T-cell (primary cell): ENCODE results near the gene CTDSP1. TPM values are rescaled to one million over a fixed set of nuclear protein-coding genes. Genes with fewer than 3 reads are reported as not detected.

Experiments
- ATAC-seq, 4 experiments: fragments of 200-7000 bp in 3 of 4; fragments of 150-1000 bp in 1 of 4; cut with Tn5 transposase; replicated peaks in 1 of 4; 1 replicate in 3 of 4; 2 replicates in 1 of 4; pipeline ENCODE4 v1.10.0; 2021; ENCODE audit warnings: moderate library complexity in 3 of 4, mild to moderate bottlenecking in 2 of 4, moderate number of reproducible peaks in 1 of 4
- CTCF ChIA-PET, 2 donors: fragments of 300-600 bp; sonication (Branson Sonifier 250); formaldehyde crosslinking; loops; one replicate each; lab custom pipeline; 2022; ENCODE audit warnings: antibody characterized with exemption in 2 of 2; lab: Charles Lee
- POLR2A ChIA-PET, 2 donors: fragments of 300-600 bp; sonication (Branson Sonifier 250); formaldehyde crosslinking; loops; one replicate each; lab custom pipeline; 2022; ENCODE audit warnings: antibody characterized with exemption in 2 of 2; lab: Charles Lee
- DNase-seq, 35 experiments: peaks; one replicate each; pipeline versions ENCODE4 v3.0.0 to v3.0.0-alpha.2; 2013 to 2023
- H3K27ac ChIP-seq: one replicate; pipeline ENCODE4 v1.5.1; 2013; ENCODE audit warnings: low read length
- H3K27me3 ChIP-seq, 2 experiments: replicated peaks in 1 of 2; 1 replicate in 1 of 2; 2 replicates in 1 of 2; pipeline versions ENCODE4 v1.6.1 to v1.7.0; 2013; ENCODE audit warnings: low read length in 1 of 2, mixed read lengths in 1 of 2; ENCODE audit not compliant: control insufficient read depth in 2 of 2, insufficient read depth in 2 of 2; ENCODE audit errors: extremely low read depth in 1 of 2
- H3K36me3 ChIP-seq, 2 donors: 1 replicate in 1 of 2; 2 replicates in 1 of 2; pipeline versions ENCODE4 v1.6.1 to v1.7.0; 2013; ENCODE audit warnings: low read length in 1 of 2; ENCODE audit not compliant: control insufficient read depth in 2 of 2, insufficient read depth in 1 of 2; ENCODE audit errors: extremely low read depth in 1 of 2
- H3K4me1 ChIP-seq, 2 experiments: 1 replicate in 1 of 2; 2 replicates in 1 of 2; pipeline versions ENCODE4 v1.6.1 to v1.7.0; 2013; ENCODE audit warnings: low read length in 2 of 2, mixed read lengths in 1 of 2; ENCODE audit not compliant: insufficient read depth in 2 of 2, control insufficient read depth in 1 of 2; ENCODE audit errors: extremely low read depth in 1 of 2
- H3K4me3 ChIP-seq, 2 donors: 1 replicate in 1 of 2; 2 replicates in 1 of 2; pipeline versions ENCODE4 v1.5.1 to v1.7.0; 2013; ENCODE audit warnings: mild to moderate bottlenecking in 2 of 2, low read length in 1 of 2, moderate library complexity in 1 of 2; ENCODE audit not compliant: control insufficient read depth in 1 of 2; ENCODE audit errors: extremely low read depth in 1 of 2
- H3K9me3 ChIP-seq: 2 replicates; pipeline ENCODE4 v1.7.0; 2013
- H3K27ac Mint-ChIP-seq, 2 donors: one replicate each; pipeline ENCODE4 v1.8.0; 2020 to 2021; ENCODE audit warnings: mild to moderate bottlenecking in 2 of 2, mixed read lengths in 2 of 2
- H3K27me3 Mint-ChIP-seq, 2 donors: one replicate each; pipeline ENCODE4 v1.8.0; 2021 to 2022; ENCODE audit warnings: mixed read lengths in 2 of 2
- H3K36me3 Mint-ChIP-seq: one replicate; pipeline ENCODE4 v1.8.0; 2021; ENCODE audit warnings: mixed read lengths
- H3K4me1 Mint-ChIP-seq, 3 donors: one replicate each; pipeline ENCODE4 v1.8.0; 2020 to 2022; ENCODE audit warnings: mixed read lengths in 3 of 3, mild to moderate bottlenecking in 1 of 3
- H3K4me3 Mint-ChIP-seq, 3 donors: one replicate each; pipeline ENCODE4 v1.8.0; 2020 to 2022; ENCODE audit warnings: mild to moderate bottlenecking in 3 of 3, mixed read lengths in 3 of 3, moderate library complexity in 3 of 3
- H3K9me3 Mint-ChIP-seq, 3 donors: one replicate each; pipeline ENCODE4 v1.8.0; 2020 to 2022; ENCODE audit warnings: mixed read lengths in 3 of 3
- whole genome bisulfite sequencing: methylation state at CpG from one replicate; pipeline ENCODE4 v1.1.5; 2013; ENCODE audit warnings: missing lambda C conversion rate; ENCODE audit not compliant: insufficient coverage; 5-methylcytosine and 5-hydroxymethylcytosine counted together
- total RNA-seq, 35 experiments: library from RNA in 6 of 35; stranded (reverse) in 6 of 35; fragments of 120-200 nt in 1 of 35; gene quantifications; one replicate each; pipeline versions ENCODE4 v1.2.1 to v1.2.4 and lab custom pipeline; 2013 to 2026

Gene CTDSP1
- total RNA-seq, 5 donors from 2014 or later (not counting 1 experiment from before 2014, with no cell fraction given), result 105 to 200 (median 195) TPM

- POLR2A ChIA-PET, result interaction anchor here (0.5 to 0.6 kb wide), 2 partner anchors 11 to 12 kb away, joined by 3 to 4 read pairs; partner anchors contain the start of gene CATIP (in 1 of the 2)
- Histone ChIP-seq H3K9me3 (no peaks in the 10 kb centered on the region), H3K4me3 (peak overlapping the region; percentile 53 to 62), H3K4me1 (peaks cover 20 to 27% of the 10 kb centered on the region in 2 experiments), H3K27me3 (no peaks in the 10 kb centered on the region), H3K36me3 (no peaks in the 10 kb centered on the region), H3K27ac (peak overlapping the region; percentile 82)
- no peaks in the 10 kb centered on the region for H3K27me3 Mint-ChIP-seq
- CTCF ChIA-PET, result interaction anchor here (1.1 to 1.2 kb wide), 2 partner anchors 26 to 98 kb away, joined by 3 read pairs; partner anchors contain the start of genes AAMP (in 1 of the 2) and PNKD (in 1 of the 2)
- 42% methylated on average over 7 of the region's 21 CpGs for WGBS
- H3K9me3 Mint-ChIP-seq, result no peaks in the 10 kb centered on the region
- H3K4me3 Mint-ChIP-seq, result peak overlapping the region; percentile 64 to 79 (median 72)
- DNase-seq (no peak), ATAC-seq (no peak)
- peak overlapping the region; percentile 81 to 88 for H3K27ac Mint-ChIP-seq
- no peaks in the 10 kb centered on the region for H3K36me3 Mint-ChIP-seq
- H3K4me1 Mint-ChIP-seq, result peaks cover 26 to 32% (median 32%) of the 10 kb centered on the region in 3 donors
These were observed 31.5 kb upstream of the CTDSP1 start for GRCh38 chr2:218368150-218368528.

- H3K27me3 Mint-ChIP-seq, result no peaks in the 10 kb centered on the region
- peak in 1 of 35 experiments; percentile 15 for DNase-seq
- no peaks in the 10 kb centered on the region for H3K27me3 ChIP-seq
- no peaks in the 10 kb centered on the region for H3K36me3 Mint-ChIP-seq
- no peaks in the 10 kb centered on the region for H3K9me3 ChIP-seq
- WGBS, result 74% methylated on average over 15 of the region's 27 CpGs
- peak overlapping the region; percentile 9 for H3K27ac ChIP-seq
- no peak overlapping the region for H3K4me3 ChIP-seq
- peaks cover 26 to 32% (median 32%) of the 10 kb centered on the region in 3 donors for H3K4me1 Mint-ChIP-seq
- ChIA-PET POLR2A (interaction anchor here in 1 of 2 donors (0.5 kb wide), 1 partner anchor 12 kb away, joined by 4 read pairs; no protein-coding TSS in a partner anchor), CTCF (interaction anchor here in 1 of 2 donors (0.7 to 1.1 kb wide), 2 partner anchors 25 to 98 kb away, joined by 3 read pairs; partner anchors contain the start of genes AAMP and PNKD)
- H3K4me1 ChIP-seq, result peaks cover 20 to 27% of the 10 kb centered on the region in 2 experiments
- no peaks in the 10 kb centered on the region for H3K36me3 ChIP-seq
- peak overlapping the region; percentile 64 to 79 (median 72) for H3K4me3 Mint-ChIP-seq
- H3K27ac Mint-ChIP-seq, result peak overlapping the region; percentile 81 to 88
- no peak for ATAC-seq
- no peaks in the 10 kb centered on the region for H3K9me3 Mint-ChIP-seq
These were observed 31.0 kb upstream of the CTDSP1 start for GRCh38 chr2:218368621-218369153.

- Mint-ChIP-seq H3K4me1 (peaks cover 26 to 32% (median 32%) of the 10 kb centered on the region in 3 donors), H3K9me3 (no peaks in the 10 kb centered on the region), H3K4me3 (peak overlapping the region; percentile 5 to 72 (median 17)), H3K36me3 (no peaks in the 10 kb centered on the region), H3K27ac (peak overlapping the region; percentile 51 to 81), H3K27me3 (no peaks in the 10 kb centered on the region)
- no peaks in the 10 kb centered on the region for H3K27me3 ChIP-seq
- no peaks in the 10 kb centered on the region for H3K36me3 ChIP-seq
- ChIA-PET POLR2A (no interaction called here), CTCF (interaction anchor here in 1 of 2 donors (0.6 to 1.1 kb wide), 3 partner anchors 24 to 290 kb away, joined by 3 to 4 read pairs (median 3); partner anchors contain the start of genes AAMP, BCS1L, PNKD and ZNF142)
- ATAC-seq (no peak), DNase-seq (no peak)
- WGBS, result 80% methylated on average over 1 of the region's 2 CpGs
- peaks cover 20 to 27% of the 10 kb centered on the region in 2 experiments for H3K4me1 ChIP-seq
- H3K4me3 ChIP-seq, result no peak overlapping the region
- peak overlapping the region; percentile 24 for H3K27ac ChIP-seq
- no peaks in the 10 kb centered on the region for H3K9me3 ChIP-seq
These were observed 30.3 kb upstream of the CTDSP1 start for GRCh38 chr2:218369330-218369729.

GRCh38 chr2:218370410-218371063 is 29.1 kb upstream of the CTDSP1 start:
- ChIA-PET CTCF (interaction anchor here in 1 of 2 donors (0.9 kb wide), 1 partner anchor 97 kb away, joined by 5 read pairs; no protein-coding TSS in a partner anchor), POLR2A (no interaction called here)
- 100% methylated on average over 6 of the region's 11 CpGs for WGBS
- Histone ChIP-seq H3K27me3 (no peaks in the 10 kb centered on the region), H3K9me3 (no peaks in the 10 kb centered on the region), H3K4me1 (peaks cover 20 to 27% of the 10 kb centered on the region in 2 experiments), H3K36me3 (no peaks in the 10 kb centered on the region), H3K4me3 (no peak overlapping the region), H3K27ac (no peak overlapping the region)
- peaks cover 26 to 32% (median 32%) of the 10 kb centered on the region in 3 donors for H3K4me1 Mint-ChIP-seq
- no peaks in the 10 kb centered on the region for H3K9me3 Mint-ChIP-seq
- H3K36me3 Mint-ChIP-seq, result no peaks in the 10 kb centered on the region
- DNase-seq (no peak), ATAC-seq (no peak)
- H3K27me3 Mint-ChIP-seq, result no peaks in the 10 kb centered on the region
- no peak overlapping the region for H3K4me3 Mint-ChIP-seq
- H3K27ac Mint-ChIP-seq, result peak overlapping the region; percentile 59 to 81

GRCh38 chr2:218371983-218372350 is 27.7 kb upstream of the CTDSP1 start:
- H3K4me1 ChIP-seq, result peaks cover 20 to 25% of the 10 kb centered on the region in 2 experiments
- H3K4me3 Mint-ChIP-seq, result no peak overlapping the region
- no peaks in the 10 kb centered on the region for H3K36me3 Mint-ChIP-seq
- H3K27ac ChIP-seq, result no peak overlapping the region
- ChIA-PET POLR2A (no interaction called here), CTCF (no interaction called here)
- H3K9me3 ChIP-seq, result no peaks in the 10 kb centered on the region
- DNase-seq (no peak), ATAC-seq (no peak)
- H3K4me1 Mint-ChIP-seq, result peaks cover 26 to 30% (median 26%) of the 10 kb centered on the region in 3 donors
- no peak overlapping the region for H3K4me3 ChIP-seq
- H3K27me3 Mint-ChIP-seq, result no peaks in the 10 kb centered on the region
- H3K36me3 ChIP-seq, result no peaks in the 10 kb centered on the region
- no peak overlapping the region for H3K27ac Mint-ChIP-seq
- H3K9me3 Mint-ChIP-seq, result no peaks in the 10 kb centered on the region
- no peaks in the 10 kb centered on the region for H3K27me3 ChIP-seq

- peaks cover 0 to 4% of the 10 kb centered on the region in 2 experiments for H3K4me1 ChIP-seq
- no peaks in the 10 kb centered on the region for H3K36me3 Mint-ChIP-seq
- H3K27me3 ChIP-seq, result no peaks in the 10 kb centered on the region
- ChIA-PET POLR2A (no interaction called here), CTCF (no interaction called here)
- no peak overlapping the region for H3K4me3 ChIP-seq
- H3K27ac ChIP-seq, result no peak overlapping the region
- DNase-seq (no peak), ATAC-seq (no peak)
- no peak overlapping the region for H3K4me3 Mint-ChIP-seq
- H3K4me1 Mint-ChIP-seq, result peaks cover 5 to 8% (median 8%) of the 10 kb centered on the region in 3 donors
- no peak overlapping the region for H3K27ac Mint-ChIP-seq
- H3K36me3 ChIP-seq, result no peaks in the 10 kb centered on the region
- WGBS, result 67% methylated on average over 1 of the region's 4 CpGs
- H3K9me3 Mint-ChIP-seq, result no peaks in the 10 kb centered on the region
- no peaks in the 10 kb centered on the region for H3K27me3 Mint-ChIP-seq
- no peaks in the 10 kb centered on the region for H3K9me3 ChIP-seq
These were observed 24.9 kb upstream of the CTDSP1 start for GRCh38 chr2:218374795-218375194.
